Measurements from ENCODE around the gene F10. TPM values are rescaled to one million over a fixed set of nuclear protein-coding genes. Genes with fewer than 3 reads are reported as not detected.

The F10 gene
- total RNA-seq, 1 experiment from 2014 or later, result not detected

DNA sequence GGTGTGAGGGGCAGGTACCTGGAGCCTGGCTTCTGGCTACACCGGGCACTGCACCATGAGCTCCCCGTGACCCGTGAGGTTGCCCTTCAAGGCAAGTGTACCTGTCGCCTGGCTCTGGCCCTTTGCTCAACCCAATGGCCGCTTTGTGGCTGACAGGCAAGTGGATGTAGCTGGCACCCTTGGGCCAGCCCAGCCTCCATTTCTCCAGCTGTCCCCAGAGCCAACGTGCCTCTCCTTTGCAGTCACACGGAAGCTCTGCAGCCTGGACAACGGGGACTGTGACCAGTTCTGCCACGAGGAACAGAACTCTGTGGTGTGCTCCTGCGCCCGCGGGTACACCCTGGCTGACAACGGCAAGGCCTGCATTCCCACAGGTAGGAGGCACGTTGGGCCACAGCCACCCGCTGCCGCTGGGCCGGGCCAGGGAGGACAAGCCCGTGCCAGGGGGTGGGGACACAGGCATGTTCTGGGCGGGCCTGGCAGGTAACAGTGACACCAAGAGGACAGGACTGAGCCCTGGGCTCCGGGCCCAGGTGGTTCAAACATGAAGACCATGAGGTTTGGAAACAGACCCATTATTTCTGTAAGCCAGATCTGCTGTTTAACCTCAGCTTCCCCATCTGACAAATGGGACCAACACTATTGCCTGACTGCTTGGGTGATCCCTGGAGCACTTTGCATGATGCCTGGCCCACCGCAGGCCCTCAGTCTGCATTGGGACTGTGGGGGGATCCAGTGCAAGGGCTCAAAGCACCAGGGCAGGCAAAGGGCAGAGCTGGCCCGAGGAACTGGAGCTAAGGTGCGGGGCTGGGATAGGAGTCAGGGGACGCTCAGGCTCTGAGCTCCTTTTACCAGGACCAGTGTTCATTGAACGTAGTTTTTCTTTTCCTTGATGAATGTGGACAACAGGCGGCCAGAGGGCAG is 18.3 kb downstream of the F10 start:
- Histone ChIP-seq H3K27me3 (replicated peaks; ENCODE audit: insufficient read depth, low read depth, low read length, poor library complexity) (no peaks in the 10 kb centered on the region), H3K4me1 (ENCODE audit: insufficient read depth, low read length, poor library complexity, severe bottlenecking) (no peaks in the 10 kb centered on the region), H3K4me3 (ENCODE audit: low read depth, low read length, poor library complexity, severe bottlenecking) (no peak overlapping the region), H3K27ac (ENCODE audit: low read depth, low read length, poor library complexity, severe bottlenecking) (no peak overlapping the region), H3K36me3 (ENCODE audit: insufficient read depth, low read length, poor library complexity, severe bottlenecking) (no peaks in the 10 kb centered on the region), H3K9me3 (ENCODE audit: low read depth, low read length, poor library complexity, severe bottlenecking) (no peaks in the 10 kb centered on the region)
- ChIA-PET CTCF (no interaction called here), POLR2A (ENCODE audit: low non-redundant PET) (no interaction called here)
- intact Hi-C loops (cut with micrococcal nuclease; ENCODE audit: unreplicated experiment), result no loop called here
- no TSS peak for BruUV-seq (replicated peaks)
- TF ChIP-seq CTCF (conservative IDR thresholded peaks at IDR 0.05; ENCODE audit: low read depth, low read length), result no peak
- TF ChIP-seq EZH2 (IDR thresholded peaks at IDR 0.05; ENCODE audit: borderline replicate concordance, low read depth, low read length, poor library complexity, severe bottlenecking), result no peak
- DNase-seq (ENCODE audit: low spot score), result no peak

DNA sequence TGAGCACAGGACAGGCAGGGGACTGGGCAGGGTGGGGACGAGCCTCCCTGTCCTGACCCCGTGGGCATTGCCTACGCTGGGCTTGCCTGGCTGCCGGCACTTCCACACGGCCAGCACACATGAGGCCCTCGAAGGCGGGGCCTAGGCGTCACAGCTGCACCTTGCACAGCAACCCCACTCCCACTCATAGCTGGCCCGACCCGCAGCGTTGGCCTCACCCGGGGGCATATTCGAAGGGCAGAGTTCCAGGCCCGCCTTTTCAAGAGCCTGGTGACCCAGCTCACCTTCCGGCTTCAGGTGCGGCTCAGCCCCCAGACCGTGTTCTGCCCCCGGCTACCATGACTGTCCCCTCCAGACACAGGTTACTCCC is 19.0 kb downstream of the F10 start:
- intact Hi-C loops (cut with micrococcal nuclease; ENCODE audit: unreplicated experiment), result no loop called here
- Histone ChIP-seq H3K36me3 (ENCODE audit: insufficient read depth, low read length, poor library complexity, severe bottlenecking) (no peaks in the 10 kb centered on the region), H3K9me3 (ENCODE audit: low read depth, low read length, poor library complexity, severe bottlenecking) (no peaks in the 10 kb centered on the region), H3K4me3 (ENCODE audit: low read depth, low read length, poor library complexity, severe bottlenecking) (no peak overlapping the region), H3K4me1 (ENCODE audit: insufficient read depth, low read length, poor library complexity, severe bottlenecking) (no peaks in the 10 kb centered on the region), H3K27ac (ENCODE audit: low read depth, low read length, poor library complexity, severe bottlenecking) (no peak overlapping the region), H3K27me3 (replicated peaks; ENCODE audit: insufficient read depth, low read depth, low read length, poor library complexity) (no peaks in the 10 kb centered on the region)
- BruUV-seq (replicated peaks), result no TSS peak
- DNase-seq (ENCODE audit: low spot score), result no peak
- no peak for TF ChIP-seq EZH2 (IDR thresholded peaks at IDR 0.05; ENCODE audit: borderline replicate concordance, low read depth, low read length, poor library complexity, severe bottlenecking)
- ChIA-PET CTCF (no interaction called here), POLR2A (ENCODE audit: low non-redundant PET) (no interaction called here)

DNA sequence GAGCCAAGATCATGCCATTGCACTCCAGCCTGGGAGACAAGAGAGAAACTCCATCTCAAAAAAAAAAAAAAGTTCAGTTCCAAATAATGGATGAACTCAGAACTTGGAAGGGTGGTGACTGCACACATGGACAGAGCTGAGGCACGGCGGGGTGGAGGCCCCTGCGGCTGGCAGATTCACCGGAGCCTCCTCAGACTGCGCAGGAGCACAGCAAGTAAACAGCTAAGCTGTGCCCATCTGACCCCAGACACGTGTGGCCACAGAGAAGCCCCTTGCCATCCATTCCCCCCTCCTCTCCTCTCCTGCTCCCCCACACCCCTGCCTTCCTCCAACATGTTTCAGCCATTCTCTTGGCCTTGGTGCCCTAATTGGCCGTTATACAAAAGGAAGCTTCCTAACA is 20.3 kb downstream of the F10 start:
- no peak for TF ChIP-seq EZH2 (IDR thresholded peaks at IDR 0.05; ENCODE audit: borderline replicate concordance, low read depth, low read length, poor library complexity, severe bottlenecking)
- no peak for TF ChIP-seq CTCF (conservative IDR thresholded peaks at IDR 0.05; ENCODE audit: low read depth, low read length)
- intact Hi-C loops (cut with micrococcal nuclease; ENCODE audit: unreplicated experiment), result no loop called here
- no TSS peak for BruUV-seq (replicated peaks)
- no peaks in the 10 kb centered on the region for H3K4me1 ChIP-seq (ENCODE audit: insufficient read depth, low read length, poor library complexity, severe bottlenecking)
- H3K36me3 ChIP-seq (ENCODE audit: insufficient read depth, low read length, poor library complexity, severe bottlenecking), result no peaks in the 10 kb centered on the region
- POLR2A ChIA-PET (ENCODE audit: low non-redundant PET), result no interaction called here
- H3K27ac ChIP-seq (ENCODE audit: low read depth, low read length, poor library complexity, severe bottlenecking), result no peak overlapping the region
- no peak overlapping the region for H3K4me3 ChIP-seq (ENCODE audit: low read depth, low read length, poor library complexity, severe bottlenecking)
- no peaks in the 10 kb centered on the region for H3K27me3 ChIP-seq (replicated peaks; ENCODE audit: insufficient read depth, low read depth, low read length, poor library complexity)
- no peaks in the 10 kb centered on the region for H3K9me3 ChIP-seq (ENCODE audit: low read depth, low read length, poor library complexity, severe bottlenecking)
- CTCF ChIA-PET, result no interaction called here
- DNase-seq (ENCODE audit: low spot score), result no peak

Measured in A673 (cell line).